GM19455 (cell line): ENCODE data around the gene MAP2K5.

Source experiments
- ATAC-seq: cut with Tn5 transposase; IDR thresholded peaks from one replicate; pipeline ENCODE4 v1.9.1; 2021; ENCODE audit not compliant: unreplicated experiment

Gene MAP2K5

GRCh38 chr15:67801926-67802914 is 259.7 kb downstream of the MAP2K5 start:
- ATAC-seq, result no peak

GRCh38 chr15:67803299-67803698 is 260.8 kb downstream of the MAP2K5 start:
- no peak for ATAC-seq

GRCh38 chr15:67803996-67804843 is 261.7 kb downstream of the MAP2K5 start:
- ATAC-seq, result no peak

- no peak for ATAC-seq
These were observed 262.6 kb downstream of the MAP2K5 start for GRCh38 chr15:67805008-67805665.

GRCh38 chr15:67805666-67806516 is 263.4 kb downstream of the MAP2K5 start:
- no peak for ATAC-seq

- ATAC-seq, result no peak
These were observed 264.0 kb downstream of the MAP2K5 start for GRCh38 chr15:67806536-67806935.

- ATAC-seq, result no peak
These were observed 264.6 kb downstream of the MAP2K5 start for GRCh38 chr15:67807141-67807540.

GRCh38 chr15:67807836-67808235 is 265.3 kb downstream of the MAP2K5 start:
- no peak for ATAC-seq

GRCh38 chr15:67808821-67809220 is 266.3 kb downstream of the MAP2K5 start:
- ATAC-seq, result no peak

- no peak for ATAC-seq
These were observed 266.9 kb downstream of the MAP2K5 start for GRCh38 chr15:67809441-67809840.

GRCh38 chr15:67809866-67810265 is 267.4 kb downstream of the MAP2K5 start:
- no peak for ATAC-seq

GRCh38 chr15:67812241-67812644 is 269.7 kb downstream of the MAP2K5 start:
- no peak for ATAC-seq

- ATAC-seq, result no peak
These were observed 270.7 kb downstream of the MAP2K5 start for GRCh38 chr15:67813104-67813634.

GRCh38 chr15:67815036-67815592 is 272.6 kb downstream of the MAP2K5 start:
- ATAC-seq, result no peak

- no peak for ATAC-seq
These were observed 274.2 kb downstream of the MAP2K5 start for GRCh38 chr15:67816668-67817067.

- no peak for ATAC-seq
These were observed 276.0 kb downstream of the MAP2K5 start for GRCh38 chr15:67818464-67818863.

- no peak for ATAC-seq
These were observed 277.1 kb downstream of the MAP2K5 start for GRCh38 chr15:67819636-67820035.

GRCh38 chr15:67820122-67820991 is 277.9 kb downstream of the MAP2K5 start:
- ATAC-seq, result no peak
